Vagina (tissue), 2 donors: ENCODE data around the gene EDARADD.

ENCODE experiments used
- POLR2A ChIP-seq, 2 donors: fragments of 450-650 bp; IDR thresholded peaks; one replicate each; pipeline ENCODE4 v1.6.1; 2017; ENCODE audit warnings: antibody characterized with exemption in 2 of 2, mild to moderate bottlenecking in 2 of 2, moderate library complexity in 2 of 2
- POLR2AphosphoS5 ChIP-seq, 2 donors: sonication (generic); formaldehyde crosslinking; IDR thresholded peaks; one replicate each; pipeline ENCODE4 v1.9.0; 2017; ENCODE audit warnings: antibody characterized with exemption in 2 of 2, mild to moderate bottlenecking in 2 of 2, low read depth in 1 of 2; ENCODE audit not compliant: insufficient read depth in 1 of 2
- TF ChIP-seq, protein P1 (sequence below), 3 experiments: fragments of 450-650 bp in 2 of 3; fragments of 200-600 bp in 1 of 3; sonication (generic) in 1 of 3; IDR thresholded peaks; one replicate each; pipeline ENCODE4 v1.5.1; 2017 to 2019; ENCODE audit warnings: antibody characterized with exemption in 3 of 3, mild to moderate bottlenecking in 2 of 3, moderate library complexity in 2 of 3

DNA sequence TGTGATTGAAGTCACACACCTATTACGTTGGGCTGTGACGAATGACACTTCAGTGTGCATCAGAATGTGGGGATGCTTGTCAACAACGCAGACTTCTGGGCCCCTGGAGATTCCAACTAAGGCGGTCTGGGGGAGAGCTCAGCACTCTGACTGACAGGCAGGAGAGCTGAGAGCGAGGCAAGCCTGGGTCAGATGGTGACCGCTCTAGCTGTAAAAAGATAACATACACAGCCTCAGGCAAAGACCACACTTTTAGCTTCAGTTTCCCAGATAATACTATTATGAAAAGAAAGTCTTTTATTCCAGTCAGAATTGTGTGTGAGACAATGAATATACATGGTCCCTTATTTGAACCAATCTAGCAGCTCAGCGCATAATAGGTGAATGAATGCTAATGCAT lies 25.4 kb downstream of the EDARADD start:
- TF ChIP-seq, protein P1, sequence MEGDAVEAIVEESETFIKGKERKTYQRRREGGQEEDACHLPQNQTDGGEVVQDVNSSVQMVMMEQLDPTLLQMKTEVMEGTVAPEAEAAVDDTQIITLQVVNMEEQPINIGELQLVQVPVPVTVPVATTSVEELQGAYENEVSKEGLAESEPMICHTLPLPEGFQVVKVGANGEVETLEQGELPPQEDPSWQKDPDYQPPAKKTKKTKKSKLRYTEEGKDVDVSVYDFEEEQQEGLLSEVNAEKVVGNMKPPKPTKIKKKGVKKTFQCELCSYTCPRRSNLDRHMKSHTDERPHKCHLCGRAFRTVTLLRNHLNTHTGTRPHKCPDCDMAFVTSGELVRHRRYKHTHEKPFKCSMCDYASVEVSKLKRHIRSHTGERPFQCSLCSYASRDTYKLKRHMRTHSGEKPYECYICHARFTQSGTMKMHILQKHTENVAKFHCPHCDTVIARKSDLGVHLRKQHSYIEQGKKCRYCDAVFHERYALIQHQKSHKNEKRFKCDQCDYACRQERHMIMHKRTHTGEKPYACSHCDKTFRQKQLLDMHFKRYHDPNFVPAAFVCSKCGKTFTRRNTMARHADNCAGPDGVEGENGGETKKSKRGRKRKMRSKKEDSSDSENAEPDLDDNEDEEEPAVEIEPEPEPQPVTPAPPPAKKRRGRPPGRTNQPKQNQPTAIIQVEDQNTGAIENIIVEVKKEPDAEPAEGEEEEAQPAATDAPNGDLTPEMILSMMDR (IDR thresholded peaks at IDR 0.05), result no peak
- TF ChIP-seq POLR2AphosphoS5 (IDR thresholded peaks at IDR 0.05; ENCODE audit: insufficient read depth in 1 of 2, low read depth in 1 of 2), result no peak
- no peak for TF ChIP-seq POLR2A (IDR thresholded peaks at IDR 0.05)
